Pulmonary artery endothelial cell (primary cell): Measurements from ENCODE around the gene FITM1. TPM values are rescaled to one million over a fixed set of nuclear protein-coding genes. Genes with fewer than 3 reads are reported as not detected.
A peak's percentile ranks its signal among the peaks of the same experiment; 100 is the strongest.

Source experiments
- DNase-seq: peaks from one replicate; pipeline ENCODE4 v3.0.0-alpha.2; 2011; ENCODE audit warnings: low read depth, low spot score
- total RNA-seq: library from RNA; depleted of rRNA; stranded (reverse); fragments of >200 nt; gene quantifications from 2 replicates; pipeline ENCODE4 v1.2.3, GENCODE V29; 2014

The FITM1 gene, protein sequence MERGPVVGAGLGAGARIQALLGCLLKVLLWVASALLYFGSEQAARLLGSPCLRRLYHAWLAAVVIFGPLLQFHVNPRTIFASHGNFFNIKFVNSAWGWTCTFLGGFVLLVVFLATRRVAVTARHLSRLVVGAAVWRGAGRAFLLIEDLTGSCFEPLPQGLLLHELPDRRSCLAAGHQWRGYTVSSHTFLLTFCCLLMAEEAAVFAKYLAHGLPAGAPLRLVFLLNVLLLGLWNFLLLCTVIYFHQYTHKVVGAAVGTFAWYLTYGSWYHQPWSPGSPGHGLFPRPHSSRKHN
- 0.13 TPM in 1 of 2 replicates, not detected in the other for total RNA-seq

DNA sequence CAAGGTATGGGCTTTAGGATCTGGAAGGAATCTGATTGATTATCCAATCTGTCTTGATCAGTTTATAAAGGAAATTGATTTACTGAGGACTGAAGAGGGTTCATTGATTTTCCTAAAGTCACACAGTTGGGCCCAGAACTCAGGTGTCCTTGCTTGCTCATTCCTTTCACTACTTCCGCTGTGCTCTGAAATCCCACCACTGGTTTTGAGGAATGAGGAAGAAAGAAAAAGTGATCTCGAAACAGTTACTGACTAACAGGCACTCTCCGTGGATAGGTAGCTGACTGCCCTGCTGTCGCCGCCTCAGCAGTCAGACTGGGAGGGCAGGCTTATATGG lies at the start of gene FITM1:
Gene FITM1, plus strand, starts transcription at position 280 of the 337 bp plus-strand sequence. CDS start 905 bp downstream, outside the sequence.
- DNase-seq = no peak

DNA sequence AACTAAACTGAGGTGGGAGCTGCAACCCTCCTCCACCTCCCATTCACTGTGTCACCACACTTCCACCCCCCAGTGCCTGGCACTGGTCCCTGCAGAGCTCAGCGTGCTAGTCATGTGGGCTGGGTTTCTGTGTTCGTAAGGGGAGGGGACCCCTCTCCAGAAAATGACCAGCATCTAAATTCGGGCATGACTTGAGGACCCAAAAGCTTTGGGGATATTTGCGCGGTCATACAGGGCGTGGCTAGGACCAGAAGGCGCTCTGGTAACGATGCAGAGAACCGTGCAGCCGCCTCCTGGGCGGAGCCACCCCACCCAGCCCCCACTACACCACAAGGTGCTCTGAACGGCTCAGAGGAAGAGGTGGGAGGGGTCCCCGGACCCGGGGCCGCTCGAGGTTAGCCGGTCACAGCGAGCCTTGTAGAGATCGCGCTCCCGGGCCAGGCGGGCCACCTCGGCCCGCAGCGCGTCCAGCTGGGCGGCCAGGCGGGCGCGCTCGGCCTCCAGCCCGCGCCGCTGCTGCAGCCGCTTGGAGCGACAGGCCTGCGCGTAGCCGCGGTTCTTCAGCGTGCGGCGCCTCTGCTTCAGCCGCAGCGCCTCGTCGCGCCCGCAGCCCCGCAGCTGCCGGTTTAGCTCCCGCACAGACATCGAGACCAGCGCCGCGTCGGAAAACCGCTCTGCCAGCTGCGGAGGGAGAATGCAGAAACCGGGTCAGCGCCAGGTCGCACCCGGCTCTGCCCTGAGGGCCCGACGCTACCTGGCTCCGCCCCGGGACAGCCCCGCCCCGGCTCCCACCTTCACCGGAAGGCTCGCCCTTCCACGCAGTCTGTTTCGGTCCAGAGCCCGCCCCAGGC lies 49.3 kb upstream of the FITM1 start:
- DNase-seq = no peak

DNA sequence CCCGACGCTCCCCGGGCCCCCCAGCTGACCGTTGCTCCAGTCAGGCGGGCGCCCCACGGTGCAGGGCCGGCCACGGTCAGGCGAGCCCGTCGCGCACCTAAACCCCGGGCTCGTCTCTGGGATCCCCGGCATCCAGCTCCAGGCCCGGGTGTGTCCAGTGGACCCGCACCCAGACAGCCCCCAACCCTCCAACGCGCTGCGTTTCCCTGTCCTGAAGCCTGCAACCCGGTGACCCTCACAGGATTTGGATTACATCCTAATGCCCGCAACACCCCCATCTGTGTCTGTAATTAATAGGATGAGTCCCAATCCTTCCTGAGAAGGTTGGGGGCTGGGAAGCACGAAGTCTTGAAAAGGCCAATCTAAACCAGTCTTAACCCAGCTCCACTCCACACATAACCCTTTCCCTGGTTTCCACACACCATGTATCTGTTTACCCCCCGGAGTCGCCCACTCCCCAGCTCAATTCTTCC lies 48.7 kb upstream of the FITM1 start:
- DNase-seq = no peak

DNA sequence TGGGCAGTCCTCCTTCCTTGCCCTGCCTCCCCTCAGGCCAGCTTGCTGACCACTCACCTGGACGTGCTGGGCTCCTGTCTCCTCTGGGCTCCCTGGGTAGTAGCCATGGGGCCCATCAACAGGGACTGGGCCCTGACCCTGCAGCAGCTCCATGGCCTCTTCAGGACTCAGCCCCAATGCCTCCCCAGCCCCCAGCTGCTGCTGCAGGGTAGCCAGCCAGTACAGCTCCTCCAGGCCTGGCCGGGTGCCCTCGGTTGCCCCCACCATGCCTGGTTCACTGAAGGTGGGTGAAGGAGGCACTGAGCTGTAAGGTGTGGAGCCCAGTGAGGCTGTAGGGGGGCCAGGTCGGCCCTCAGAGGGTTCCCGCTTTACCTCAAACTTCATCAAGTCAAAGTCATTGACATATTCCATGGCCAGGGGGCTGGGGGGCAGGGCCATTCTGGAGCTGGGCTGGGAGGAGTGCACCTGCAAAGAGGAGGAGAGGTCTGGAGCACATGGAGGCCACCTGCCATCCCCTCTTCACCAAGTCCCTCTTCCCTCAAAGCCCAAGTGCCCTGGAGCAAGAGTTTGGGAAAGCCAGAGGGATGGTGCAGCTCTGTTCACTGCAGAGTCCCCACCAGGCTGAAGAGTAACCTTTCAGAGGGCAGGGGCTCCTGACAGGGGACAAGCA lies 47.9 kb upstream of the FITM1 start:
- DNase-seq = no peak

DNA sequence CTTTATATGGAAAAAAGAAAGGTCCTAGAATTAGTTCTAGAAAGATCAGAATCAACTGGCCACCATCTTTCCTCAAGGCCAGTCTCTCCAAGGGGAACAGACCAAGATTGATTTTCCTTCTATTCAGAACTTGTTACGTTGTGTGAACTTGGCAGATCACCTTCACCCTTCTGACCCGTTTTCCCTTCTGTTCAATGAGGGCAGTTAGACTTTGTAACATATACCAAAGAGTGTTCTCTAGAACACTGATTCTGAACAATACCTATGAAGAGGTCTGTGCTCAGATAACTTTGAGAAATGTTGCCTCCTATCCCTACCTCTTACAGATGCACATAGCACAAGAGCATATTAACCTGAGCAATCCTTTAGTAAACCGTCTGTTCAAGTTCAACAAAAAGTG lies 47.0 kb upstream of the FITM1 start:
- DNase-seq = no peak

DNA sequence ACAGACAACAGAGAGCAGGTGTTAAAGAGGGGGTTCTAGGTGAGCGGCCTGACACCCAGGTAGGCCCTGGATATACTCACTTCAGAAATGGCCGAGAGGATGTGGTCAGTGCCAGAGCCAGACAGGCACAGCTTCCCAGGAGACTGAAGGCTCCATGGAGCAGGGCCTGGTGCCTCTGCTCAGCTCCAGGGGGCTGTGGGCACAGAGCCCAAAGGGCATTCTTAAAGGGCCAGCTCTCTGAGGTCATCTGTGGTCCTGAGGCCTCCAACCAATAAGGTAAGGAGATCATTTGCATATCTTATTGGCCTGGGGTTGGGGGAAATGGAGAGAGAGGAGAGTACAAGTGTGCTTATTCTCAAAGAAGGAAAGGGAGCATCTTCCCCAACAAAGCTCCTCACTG lies 46.0 kb upstream of the FITM1 start:
- DNase-seq = no peak

DNA sequence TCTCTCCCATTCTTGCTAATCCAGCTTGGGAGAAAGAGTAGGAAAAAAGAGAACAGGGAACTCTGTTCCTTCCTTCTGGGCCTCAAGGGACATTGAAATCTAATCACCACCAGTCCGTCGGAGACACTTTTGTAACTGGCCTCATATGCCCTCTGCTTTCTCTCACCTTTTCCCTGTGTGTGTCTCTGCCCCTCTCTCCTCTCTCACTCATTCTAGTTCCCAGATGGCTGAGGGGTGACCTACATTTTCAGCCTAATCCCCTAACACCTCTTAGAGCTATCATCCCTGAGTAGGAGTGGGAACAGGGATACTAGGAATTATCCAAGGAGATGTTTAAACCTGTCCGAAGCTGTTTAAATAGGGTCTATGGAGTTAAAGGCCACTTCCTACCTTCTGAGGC lies 45.2 kb upstream of the FITM1 start:
- DNase-seq = no peak

DNA sequence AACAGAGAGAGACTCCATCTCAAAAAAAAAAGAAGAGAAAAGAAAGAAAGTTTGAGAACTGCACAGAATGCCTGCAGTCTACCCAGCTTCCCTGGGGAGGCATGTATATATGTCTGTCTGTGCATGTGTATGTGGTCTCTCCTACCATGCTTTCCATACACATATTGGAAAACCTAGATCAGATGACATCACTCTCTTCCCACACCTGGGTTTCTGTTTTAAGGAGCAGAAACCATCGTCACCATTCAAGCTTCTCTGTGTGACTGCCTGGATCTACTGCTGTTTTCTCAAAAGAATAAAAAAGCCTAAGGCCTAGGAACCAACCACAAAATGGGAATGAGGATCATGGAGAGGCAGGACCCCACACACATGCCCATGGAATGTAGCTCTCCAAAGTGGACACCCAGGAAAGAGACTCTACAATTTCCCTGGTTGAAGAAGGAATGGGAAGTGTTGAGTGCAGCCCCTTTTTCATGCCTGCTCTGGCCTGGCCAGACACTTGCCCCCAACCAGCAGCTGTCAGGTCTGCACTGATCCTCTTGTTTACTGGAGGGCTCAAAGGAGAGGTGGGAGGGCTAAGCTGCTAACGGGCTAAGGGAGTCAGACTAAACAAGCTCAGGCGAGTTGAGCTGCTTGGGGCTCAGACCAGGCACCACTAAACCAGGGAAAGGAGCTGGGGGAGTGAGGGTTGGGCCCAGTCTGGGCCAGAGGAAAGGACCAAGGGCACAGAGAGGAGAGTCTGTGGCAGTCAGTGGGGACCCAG lies 44.1 kb upstream of the FITM1 start:
- DNase-seq = no peak

DNA sequence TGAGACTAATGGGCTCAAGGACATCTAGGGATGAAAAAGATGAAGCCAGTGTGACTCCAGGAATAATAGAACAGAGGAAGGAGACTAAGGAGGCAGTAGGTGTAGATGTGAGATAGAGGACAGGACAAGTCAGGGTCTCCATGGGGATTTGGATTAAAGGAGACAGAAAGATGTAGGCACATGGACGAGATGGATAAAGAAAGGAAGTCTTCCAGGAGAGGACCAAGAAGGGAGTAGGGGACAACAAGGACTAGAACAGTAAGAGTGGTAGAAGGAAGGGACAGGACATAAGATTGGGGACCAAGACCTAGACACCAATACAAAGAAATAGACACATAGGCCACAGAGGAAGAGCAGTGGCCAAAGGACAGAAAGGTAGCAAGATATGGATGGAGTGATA lies 43.5 kb upstream of the FITM1 start:
- DNase-seq = no peak

DNA sequence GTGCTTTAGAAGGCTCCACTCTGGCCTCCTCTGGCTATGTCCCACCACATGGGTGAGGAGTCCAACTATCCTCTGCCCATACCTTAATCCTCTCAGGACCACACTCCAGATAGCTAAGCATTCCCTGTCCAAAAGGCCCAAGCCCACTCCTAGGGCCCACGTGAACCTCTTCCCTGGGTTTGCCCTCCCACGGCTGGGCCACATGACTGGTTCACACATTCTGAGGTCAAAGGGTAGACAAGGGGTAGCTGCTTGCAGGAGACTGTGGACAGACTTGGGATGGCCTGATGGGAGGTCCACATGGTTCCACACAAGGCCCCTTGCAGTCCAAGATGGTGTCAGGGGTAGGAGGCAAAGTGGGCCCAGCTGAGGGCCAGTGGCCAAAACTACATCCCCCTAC lies 42.4 kb upstream of the FITM1 start:
- DNase-seq = no peak

DNA sequence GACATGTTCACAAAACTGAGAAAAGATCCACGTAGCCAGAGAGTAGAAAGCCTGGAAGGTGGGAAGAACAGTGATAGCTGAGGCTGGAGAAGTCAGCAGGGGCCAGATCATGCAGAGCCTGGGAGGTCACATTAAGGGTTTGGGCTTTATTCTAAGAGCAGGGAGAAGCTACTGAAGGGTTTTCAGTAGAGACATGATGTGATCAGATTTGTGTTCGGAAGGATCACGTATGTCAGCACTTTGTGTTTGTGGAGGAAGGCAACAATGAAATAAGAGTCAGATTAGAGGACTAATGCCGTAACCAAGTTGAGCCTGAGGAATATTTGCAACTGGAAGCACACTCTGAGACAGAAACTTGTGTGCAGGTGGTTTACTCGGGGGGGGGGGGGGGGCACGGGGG lies 40.6 kb upstream of the FITM1 start:
- no peak for DNase-seq

DNA sequence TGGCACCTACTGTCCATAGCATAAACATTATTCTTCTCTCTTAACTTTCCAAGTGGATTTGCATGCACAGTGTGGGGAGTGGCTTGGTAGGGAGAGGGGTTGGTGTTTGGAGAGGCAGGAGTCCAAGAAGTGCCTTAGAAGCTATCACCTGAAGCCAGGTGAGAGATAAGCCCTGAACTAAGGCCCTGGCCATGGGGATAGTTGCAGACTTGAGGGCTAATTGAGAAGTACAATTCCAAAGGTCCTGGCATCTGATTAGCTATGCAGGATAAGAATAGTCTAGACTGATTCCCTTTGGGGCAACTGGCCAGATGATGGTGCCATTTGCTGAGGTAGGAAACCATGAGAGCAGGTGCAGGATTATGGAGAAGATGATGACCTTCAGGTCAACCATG lies 38.4 kb upstream of the FITM1 start:
- no peak for DNase-seq

DNA sequence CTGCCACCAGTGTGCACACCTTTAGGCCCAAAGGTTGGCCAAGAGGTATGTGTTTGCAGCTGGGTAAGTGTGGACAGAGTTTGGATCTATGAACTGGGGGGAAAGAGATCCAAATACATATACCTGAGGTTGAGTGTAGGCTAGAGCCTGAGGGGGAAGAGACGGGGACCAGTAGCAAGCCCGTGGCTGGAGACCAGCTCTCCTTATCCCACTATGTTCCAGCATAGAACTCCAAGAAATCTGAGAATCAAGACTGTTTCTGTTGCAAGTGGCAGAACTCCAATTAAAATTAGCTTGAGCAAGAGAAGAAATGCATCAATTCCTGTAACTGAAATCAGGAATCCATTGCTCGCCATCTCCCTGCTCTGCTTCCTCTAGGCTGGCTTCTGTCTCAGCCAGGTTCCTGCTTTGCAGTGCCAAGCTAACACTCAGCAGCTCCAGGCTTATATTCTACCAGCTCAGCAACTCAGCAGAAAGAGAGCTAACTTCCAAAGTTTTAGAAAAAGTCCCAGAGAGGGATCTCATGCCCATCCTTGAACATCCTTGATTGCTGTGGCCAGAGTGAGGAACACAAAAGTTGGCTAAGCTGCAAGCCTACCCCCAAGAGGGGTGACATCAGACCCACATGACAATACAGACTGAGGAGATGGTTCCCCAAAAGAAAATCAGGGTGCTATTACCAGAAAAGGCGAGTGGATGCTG lies 37.8 kb upstream of the FITM1 start:
- no peak for DNase-seq

DNA sequence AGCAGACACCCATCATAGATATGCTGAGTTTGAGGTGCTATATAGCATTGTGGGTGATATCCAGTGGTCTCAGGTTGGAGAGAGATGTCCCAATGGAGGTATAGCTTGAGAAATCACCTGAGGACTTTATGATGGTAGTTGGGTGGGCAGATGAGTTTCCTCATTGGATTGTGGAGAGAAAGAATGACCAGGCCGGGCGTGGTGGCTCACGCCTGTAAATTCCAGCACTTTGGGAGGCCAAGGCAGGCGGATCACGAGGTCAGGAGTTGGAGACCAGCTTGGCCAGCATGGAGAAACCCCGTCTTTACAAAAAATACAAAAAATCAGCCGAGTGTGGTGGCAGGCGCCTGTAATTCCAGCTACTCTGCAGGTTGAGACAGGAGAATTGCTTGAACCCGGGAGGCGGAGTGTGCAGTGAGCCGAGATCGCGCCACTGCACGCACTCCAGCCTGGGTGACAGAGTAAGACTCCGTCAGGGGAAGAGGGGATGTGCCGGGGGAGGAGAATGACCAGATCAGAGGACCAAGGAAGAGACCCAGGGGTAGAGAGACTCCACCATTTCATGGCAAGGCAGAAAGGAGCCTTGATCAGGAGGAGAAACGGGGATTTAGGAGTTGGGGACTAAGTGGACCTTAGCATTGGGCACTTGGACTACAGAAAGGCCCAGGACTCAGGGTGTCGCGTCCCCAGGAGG lies 37.1 kb upstream of the FITM1 start:
- no peak for DNase-seq

DNA sequence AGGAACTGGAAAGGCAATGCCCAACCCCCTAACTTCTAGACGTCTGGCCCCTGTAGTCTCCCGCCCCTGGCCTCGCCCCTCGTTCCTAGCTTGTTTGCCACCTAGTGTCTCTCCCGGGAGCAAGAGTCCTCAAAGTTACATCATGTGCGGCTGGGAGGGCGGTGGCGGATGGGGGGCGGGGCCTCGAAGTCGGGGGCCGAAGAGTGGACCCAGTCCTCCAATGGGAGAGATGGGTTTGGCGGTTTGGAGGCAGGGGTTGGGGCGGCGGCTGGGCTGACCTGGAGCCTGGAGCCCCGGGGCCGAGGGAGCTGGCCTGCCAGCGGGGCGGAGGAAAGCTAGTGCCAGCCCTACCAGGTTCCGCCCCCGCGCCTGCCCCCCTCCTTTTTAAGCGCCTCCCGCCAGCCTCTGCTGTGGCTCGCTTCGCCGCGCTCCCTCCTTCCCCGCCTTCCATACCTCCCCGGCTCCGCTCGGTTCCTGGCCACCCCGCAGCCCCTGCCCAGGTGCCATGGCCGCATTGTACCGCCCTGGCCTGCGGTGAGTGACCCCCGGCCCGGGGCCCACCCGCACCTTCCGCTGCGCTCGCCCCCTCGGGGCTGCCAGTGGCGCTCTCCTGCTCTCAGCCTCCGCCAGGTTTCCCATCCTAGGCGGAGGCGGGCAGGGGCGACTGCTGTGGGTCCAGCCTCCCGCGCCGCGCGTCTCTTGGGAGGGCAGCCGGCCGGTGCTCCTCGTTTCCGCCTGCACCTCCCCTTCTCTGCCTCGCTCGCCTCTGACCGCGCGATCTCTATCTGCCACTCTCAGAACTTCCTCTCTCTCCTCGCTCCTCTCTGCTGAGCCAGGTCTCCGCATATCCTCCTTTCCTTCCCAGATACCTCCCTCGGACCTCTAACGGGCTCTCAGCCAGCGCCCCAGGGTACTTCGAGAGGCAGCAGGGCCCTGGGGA lies 36.3 kb upstream of the FITM1 start, which contains the start of gene PCK2:
Gene PCK2, plus strand, starts transcription at position 411 of the 940 bp plus-strand sequence. Its CDS starts 95 bp downstream, at position 506.
- DNase-seq = peak; percentile 32

DNA sequence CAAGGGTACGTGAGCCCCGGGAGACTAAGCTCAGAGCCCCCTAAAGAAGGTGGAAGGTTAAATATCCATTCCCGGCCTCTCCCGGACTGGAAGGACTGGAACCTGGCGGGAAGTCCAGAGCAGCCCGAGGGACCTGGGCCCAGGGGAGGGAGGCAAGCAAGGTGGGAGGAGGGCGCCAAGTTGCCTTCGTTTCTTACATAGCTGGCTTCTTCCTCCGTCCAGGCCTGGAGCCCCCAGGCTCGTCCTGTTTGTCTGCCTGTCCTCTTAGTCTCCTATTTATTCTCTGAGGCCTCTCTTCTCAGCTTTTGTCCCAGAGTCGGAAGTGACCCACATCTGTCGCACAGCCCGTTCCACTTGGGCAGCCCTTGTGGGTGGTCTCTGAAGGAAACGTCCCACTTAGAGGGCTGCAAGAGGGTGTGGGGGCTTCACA lies 35.6 kb upstream of the FITM1 start:
- no peak for DNase-seq

DNA sequence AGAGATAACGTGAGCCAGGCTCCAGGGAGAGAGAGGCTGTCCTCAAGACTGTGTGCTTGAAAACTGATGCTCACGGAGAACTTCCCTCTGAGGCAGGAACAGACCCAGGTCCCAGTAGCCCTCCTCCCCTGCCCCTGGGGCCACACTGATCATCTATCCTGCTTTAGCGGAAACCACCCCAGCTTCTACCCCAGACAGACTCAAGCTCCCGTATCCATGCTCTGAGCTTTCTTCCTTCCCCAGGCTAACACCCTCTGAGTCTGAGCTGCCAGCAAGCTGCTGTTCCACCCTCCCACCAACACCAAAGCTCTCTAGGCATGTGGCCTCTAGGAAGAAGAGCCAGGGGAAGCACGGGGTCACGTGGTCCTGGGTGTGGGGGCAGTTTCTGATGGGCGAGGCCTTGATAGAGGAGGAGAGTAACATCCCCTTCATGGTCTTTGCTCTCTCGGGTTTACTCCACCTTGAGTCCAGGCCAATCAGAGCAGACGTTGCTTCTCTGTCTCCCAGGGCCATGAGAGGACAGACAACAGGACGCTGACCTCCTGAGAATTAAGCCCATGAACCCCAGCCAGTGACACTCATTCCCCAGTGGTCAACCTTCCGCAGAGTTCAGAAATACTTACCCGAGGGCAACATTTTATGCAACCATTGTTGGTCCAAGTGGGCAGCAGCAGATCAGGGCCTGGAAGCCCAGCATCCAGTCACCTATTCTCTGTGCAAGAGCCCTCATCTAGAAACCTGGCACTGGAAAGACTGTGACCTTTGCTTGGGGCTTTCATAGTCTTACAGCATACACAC lies 35.0 kb upstream of the FITM1 start:
- DNase-seq = no peak

DNA sequence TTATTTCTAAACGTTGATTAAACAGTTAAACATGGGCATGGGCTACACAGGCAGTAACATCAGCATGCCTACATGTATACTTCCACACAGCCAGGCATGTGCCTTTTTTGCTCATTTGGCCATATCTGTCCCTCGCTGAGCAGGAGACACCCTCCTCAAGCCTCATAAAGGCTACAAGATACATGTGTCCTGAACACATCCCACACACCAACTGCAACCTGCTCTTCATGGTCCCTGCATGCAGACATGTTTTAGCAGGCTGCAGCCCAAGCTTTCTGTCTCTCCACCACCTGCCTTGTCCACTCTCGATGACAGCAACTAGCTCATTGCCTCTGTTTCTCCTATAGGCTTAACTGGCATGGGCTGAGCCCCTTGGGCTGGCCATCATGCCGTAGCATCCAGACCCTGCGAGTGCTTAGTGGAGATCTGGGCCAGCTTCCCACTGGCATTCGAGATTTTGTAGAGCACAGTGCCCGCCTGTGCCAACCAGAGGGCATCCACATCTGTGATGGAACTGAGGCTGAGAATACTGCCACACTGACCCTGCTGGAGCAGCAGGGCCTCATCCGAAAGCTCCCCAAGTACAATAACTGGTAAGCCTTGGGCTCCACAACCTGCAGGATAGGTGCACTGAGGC lies 33.8 kb upstream of the FITM1 start:
- DNase-seq = no peak
